ENCODE results near the gene IL18BP. TPM values are rescaled to one million over a fixed set of nuclear protein-coding genes. Genes with fewer than 3 reads are reported as not detected.

Gene IL18BP
- total and polyA plus RNA-seq, 9 of the 15 experiments (the other 6 are each of a cell fraction or from before 2014, with no cell fraction given) = 0.34 to 9.4 (median 3.2) TPM

GRCh38 chr11:71992136-71992730 is 6.5 kb upstream of the IL18BP start:
- no peak overlapping the region for H3K4me2 ChIP-seq (ENCODE audit: insufficient read depth, low read length)
- no peaks in the 10 kb centered on the region for H3K27me3 ChIP-seq (ENCODE audit: control insufficient read depth in 2 of 2, insufficient read depth in 2 of 2, low read length in 2 of 2)
- TF ChIP-seq CBX8 (IDR thresholded peaks at IDR 0.05; ENCODE audit: borderline replicate concordance, extremely low read depth, low read depth, low read length, poor library complexity, severe bottlenecking) (no peak), NR2F6 (CRISPR knock-in tag; IDR thresholded peaks at IDR 0.05) (no peak), ELK3 (CRISPR knock-in tag; IDR thresholded peaks at IDR 0.05) (no peak), E2F4 (CRISPR knock-in tag; IDR thresholded peaks at IDR 0.05; ENCODE audit: low read depth) (no peak), ZNF384 (IDR thresholded peaks at IDR 0.05; ENCODE audit: low read depth, low read length) (no peak), ZNF408 (CRISPR knock-in tag; IDR thresholded peaks at IDR 0.05; ENCODE audit: low read depth) (no peak), USF2 (CRISPR knock-in tag; IDR thresholded peaks at IDR 0.05) (no peak), MITF (IDR thresholded peaks at IDR 0.05) (no peak), THAP12 (CRISPR knock-in tag; IDR thresholded peaks at IDR 0.05) (no peak), EZH2 (IDR thresholded peaks at IDR 0.05; ENCODE audit: borderline replicate concordance, low read depth, low read length) (no peak), ZNF717 (CRISPR knock-in tag; IDR thresholded peaks at IDR 0.05) (no peak)
- intact Hi-C loops (cut with micrococcal nuclease) (no loop called here), in situ Hi-C loops (cut with MboI) (no loop called here)
- ATAC-seq (no peak), DNase-seq (ENCODE audit: extremely low read depth in 1 of 4, low spot score in 3 of 4) (no peak), FAIRE-seq (no peak)
- no peaks in the 10 kb centered on the region for H3K9me3 ChIP-seq (replicated peaks; ENCODE audit: control insufficient read depth, insufficient read depth, low read depth, low read length)
- peaks cover 8% of the 10 kb centered on the region for H3K9me1 ChIP-seq (ENCODE audit: control insufficient read depth, insufficient read depth, low read length)
- ChIA-PET CTCF (ENCODE audit: low intra/inter-chr PET ratio) (no interaction called here), POLR2A (no interaction called here)
- peaks cover 44% of the 10 kb centered on the region for H3K36me3 ChIP-seq (ENCODE audit: control insufficient read depth, insufficient read depth, low read length)
- BruUV-seq (replicated peaks) = no TSS peak
- H3K4me3 ChIP-seq = no peak overlapping the region
- H3K79me2 ChIP-seq (ENCODE audit: control insufficient read depth, insufficient read depth, low read length) = no peaks in the 10 kb centered on the region
- no peak overlapping the region for H3K27ac ChIP-seq (ENCODE audit: extremely low read depth, low read depth, low read length)
- 82% methylated on average over 3 of the region's 3 CpGs for whole genome bisulfite sequencing (ENCODE audit: insufficient coverage, low coverage, missing lambda C conversion rate)
- H3K4me1 ChIP-seq (replicated peaks in 1 of 2; ENCODE audit: control insufficient read depth in 2 of 2, insufficient read depth in 2 of 2, low read length in 2 of 2) = peaks cover 28 to 35% of the 10 kb centered on the region in 2 experiments
- H4K20me1 ChIP-seq (replicated peaks; ENCODE audit: control insufficient read depth, insufficient read depth, low read length) = peaks cover 10% of the 10 kb centered on the region
- H3K9ac ChIP-seq (ENCODE audit: insufficient read depth in 1 of 2, low read depth in 2 of 2, low read length in 2 of 2) = no peak overlapping the region
- no peak overlapping the region for H2AFZ ChIP-seq (ENCODE audit: low read depth, low read length)
